Measurements from ENCODE around the gene FMN1.
A peak's percentile ranks its signal among the peaks of the same experiment; 100 is the strongest.

FMN1 gene

DNA sequence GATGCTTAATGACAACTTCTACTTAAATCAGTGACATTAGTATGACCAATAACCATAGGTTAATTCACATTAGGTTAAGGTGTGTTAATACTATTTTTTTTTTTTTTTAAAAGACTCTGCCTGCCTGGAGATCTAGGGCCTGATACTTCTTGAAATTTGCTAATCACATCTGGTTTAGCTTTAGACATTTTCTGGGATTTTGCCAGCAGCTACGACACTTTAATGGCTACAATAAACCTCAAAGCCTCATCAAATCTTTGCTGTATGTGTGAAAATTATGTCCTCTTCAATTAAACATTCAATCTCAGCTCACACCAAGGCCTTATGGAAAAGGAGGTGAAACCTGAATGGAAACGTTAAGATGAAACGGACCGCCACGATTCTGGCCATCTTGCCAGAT lies 308.8 kb downstream of the FMN1 start:
- Mint-ChIP-seq H3K27me3 (ENCODE audit: low read depth, poor library complexity) (peaks cover 4% of the 10 kb centered on the region), H3K4me3 (no peak overlapping the region), H3K9me3 (peaks cover 16% of the 10 kb centered on the region), H3K36me3 (ENCODE audit: low read depth) (peaks cover 31% of the 10 kb centered on the region), H3K4me1 (peaks cover 82% of the 10 kb centered on the region), H3K27ac (peak overlapping the region; percentile 96)
- DNase-seq: no peak
- TF ChIP-seq, protein P1, sequence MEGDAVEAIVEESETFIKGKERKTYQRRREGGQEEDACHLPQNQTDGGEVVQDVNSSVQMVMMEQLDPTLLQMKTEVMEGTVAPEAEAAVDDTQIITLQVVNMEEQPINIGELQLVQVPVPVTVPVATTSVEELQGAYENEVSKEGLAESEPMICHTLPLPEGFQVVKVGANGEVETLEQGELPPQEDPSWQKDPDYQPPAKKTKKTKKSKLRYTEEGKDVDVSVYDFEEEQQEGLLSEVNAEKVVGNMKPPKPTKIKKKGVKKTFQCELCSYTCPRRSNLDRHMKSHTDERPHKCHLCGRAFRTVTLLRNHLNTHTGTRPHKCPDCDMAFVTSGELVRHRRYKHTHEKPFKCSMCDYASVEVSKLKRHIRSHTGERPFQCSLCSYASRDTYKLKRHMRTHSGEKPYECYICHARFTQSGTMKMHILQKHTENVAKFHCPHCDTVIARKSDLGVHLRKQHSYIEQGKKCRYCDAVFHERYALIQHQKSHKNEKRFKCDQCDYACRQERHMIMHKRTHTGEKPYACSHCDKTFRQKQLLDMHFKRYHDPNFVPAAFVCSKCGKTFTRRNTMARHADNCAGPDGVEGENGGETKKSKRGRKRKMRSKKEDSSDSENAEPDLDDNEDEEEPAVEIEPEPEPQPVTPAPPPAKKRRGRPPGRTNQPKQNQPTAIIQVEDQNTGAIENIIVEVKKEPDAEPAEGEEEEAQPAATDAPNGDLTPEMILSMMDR (IDR thresholded peaks at IDR 0.05): no peak

DNA sequence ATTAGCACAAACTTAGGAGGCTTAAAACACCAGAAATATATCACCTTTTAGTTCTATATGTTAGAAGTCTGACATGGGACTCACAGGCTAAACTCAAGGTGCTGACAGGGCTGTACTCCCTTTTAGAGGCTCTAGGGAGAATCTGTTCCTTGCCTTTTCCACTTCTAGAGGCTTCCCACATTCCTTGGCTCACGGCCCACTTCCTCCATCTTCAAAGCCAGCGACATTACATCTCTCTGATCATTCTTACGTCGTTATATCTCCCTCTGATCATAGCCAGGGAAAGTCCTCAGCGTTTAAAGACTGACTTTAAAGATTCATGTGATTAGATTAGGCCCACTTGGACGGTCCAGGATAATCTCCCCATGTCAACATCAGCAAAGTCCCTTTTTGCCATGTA lies 310.4 kb downstream of the FMN1 start:
- Mint-ChIP-seq H3K27ac (peak overlapping the region; percentile 26), H3K9me3 (peaks cover 4% of the 10 kb centered on the region), H3K4me3 (no peak overlapping the region), H3K27me3 (ENCODE audit: low read depth, poor library complexity) (peaks cover 4% of the 10 kb centered on the region), H3K4me1 (peaks cover 83% of the 10 kb centered on the region), H3K36me3 (ENCODE audit: low read depth) (peaks cover 15% of the 10 kb centered on the region)
- TF ChIP-seq, protein P1 (IDR thresholded peaks at IDR 0.05): no peak
- no peak for DNase-seq

DNA sequence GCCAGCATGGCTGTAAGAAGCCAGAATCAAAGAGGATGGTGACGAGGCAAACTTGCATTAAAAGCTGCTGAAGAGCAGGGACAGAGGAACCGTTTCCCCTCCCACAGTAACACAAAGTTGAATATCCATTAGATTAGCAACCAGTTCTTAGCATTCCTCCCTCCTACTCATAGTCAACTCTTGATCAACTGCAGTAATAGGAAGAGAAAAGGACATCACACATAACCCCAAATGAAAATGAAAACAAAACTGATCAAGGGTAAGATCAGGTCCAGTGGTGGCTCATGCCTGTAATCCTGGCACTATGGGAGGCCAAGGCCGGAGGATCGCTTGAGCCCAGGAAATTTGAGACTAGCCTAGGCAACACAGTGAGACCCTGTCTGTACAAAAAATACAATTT lies 311.6 kb downstream of the FMN1 start:
- H3K4me3 Mint-ChIP-seq: no peak overlapping the region
- peaks cover 4% of the 10 kb centered on the region for H3K9me3 Mint-ChIP-seq
- no peak overlapping the region for H3K27ac Mint-ChIP-seq
- H3K36me3 Mint-ChIP-seq (ENCODE audit: low read depth): peaks cover 14% of the 10 kb centered on the region
- peaks cover 87% of the 10 kb centered on the region for H3K4me1 Mint-ChIP-seq
- no peak for DNase-seq
- H3K27me3 Mint-ChIP-seq (ENCODE audit: low read depth, poor library complexity): peaks cover 4% of the 10 kb centered on the region
- TF ChIP-seq, protein P1 (IDR thresholded peaks at IDR 0.05): no peak

DNA sequence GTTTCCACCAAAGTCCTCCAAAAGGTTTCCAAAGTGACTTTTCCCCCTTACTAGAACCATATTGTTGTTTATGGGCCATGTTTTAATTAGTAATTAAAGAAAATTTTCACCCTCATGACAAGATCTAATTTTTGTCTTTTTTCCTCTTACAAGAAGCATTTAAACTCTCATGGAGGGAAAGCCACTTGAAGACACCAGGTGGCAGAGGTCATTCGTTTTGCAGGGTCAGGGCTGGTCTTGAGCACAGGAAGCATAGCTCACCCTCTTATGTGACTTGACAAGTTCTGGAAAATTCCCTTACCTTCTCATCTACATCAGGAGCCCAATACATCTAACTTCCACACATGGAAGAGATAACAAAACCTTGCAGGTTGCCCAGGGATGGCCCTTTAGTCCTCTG lies 313.0 kb downstream of the FMN1 start:
- Mint-ChIP-seq H3K27ac (peak overlapping the region; percentile 20), H3K4me3 (no peak overlapping the region), H3K27me3 (ENCODE audit: low read depth, poor library complexity) (peaks cover 3% of the 10 kb centered on the region), H3K36me3 (ENCODE audit: low read depth) (peaks cover 14% of the 10 kb centered on the region), H3K4me1 (peaks cover 84% of the 10 kb centered on the region), H3K9me3 (peaks cover 4% of the 10 kb centered on the region)
- TF ChIP-seq, protein P1 (IDR thresholded peaks at IDR 0.05): no peak
- DNase-seq: no peak

DNA sequence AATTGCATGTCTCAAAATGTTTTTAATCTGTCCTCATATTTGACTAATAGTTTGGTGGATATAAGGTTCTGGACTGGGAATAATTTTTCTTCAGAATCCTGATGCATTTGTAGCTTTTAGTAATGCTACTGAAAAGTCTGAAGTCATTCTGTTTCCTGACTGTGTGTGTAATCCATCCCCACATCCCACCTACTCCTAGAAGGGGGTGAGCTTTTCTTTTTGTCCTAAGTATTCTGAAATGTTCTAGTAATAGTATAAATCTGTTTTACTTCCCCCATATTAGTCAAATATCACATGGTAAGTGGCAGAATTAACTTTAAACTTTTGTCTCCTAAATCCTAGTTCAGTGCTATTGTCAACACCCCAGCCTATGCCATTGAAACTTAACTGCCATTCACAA lies 313.9 kb downstream of the FMN1 start:
- Mint-ChIP-seq H3K9me3 (peaks cover 4% of the 10 kb centered on the region), H3K4me1 (peaks cover 76% of the 10 kb centered on the region), H3K27ac (peak overlapping the region; percentile 84), H3K27me3 (ENCODE audit: low read depth, poor library complexity) (no peaks in the 10 kb centered on the region), H3K4me3 (no peak overlapping the region), H3K36me3 (ENCODE audit: low read depth) (peaks cover 14% of the 10 kb centered on the region)
- TF ChIP-seq, protein P1 (IDR thresholded peaks at IDR 0.05): no peak
- DNase-seq: no peak

DNA sequence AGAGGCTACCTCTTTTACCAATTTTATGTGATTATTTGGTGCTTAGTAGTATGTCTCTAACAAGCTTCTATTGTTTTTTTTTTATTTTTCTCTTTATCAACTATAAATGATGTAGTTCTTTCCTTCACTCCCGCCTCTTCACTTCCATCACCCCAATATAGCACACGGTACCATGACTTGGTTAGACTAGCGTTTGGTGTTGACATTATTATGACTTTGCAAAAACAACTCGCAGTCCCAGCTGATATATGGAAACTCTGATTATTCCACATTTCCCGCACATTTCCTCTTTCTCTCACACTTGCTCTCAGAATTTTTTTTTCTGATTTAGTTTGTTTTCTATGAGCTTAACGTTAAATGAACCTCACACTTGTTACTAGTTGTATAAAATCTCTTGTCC lies 314.5 kb downstream of the FMN1 start:
- Mint-ChIP-seq H3K36me3 (ENCODE audit: low read depth) (peaks cover 11% of the 10 kb centered on the region), H3K9me3 (peaks cover 4% of the 10 kb centered on the region), H3K27ac (peak overlapping the region; percentile 84), H3K4me1 (peaks cover 73% of the 10 kb centered on the region), H3K4me3 (no peak overlapping the region), H3K27me3 (ENCODE audit: low read depth, poor library complexity) (no peaks in the 10 kb centered on the region)
- DNase-seq: no peak
- TF ChIP-seq, protein P1 (IDR thresholded peaks at IDR 0.05): no peak

Data from nephron progenitor cell (in vitro differentiated cells).